GM12878 (cell line): ENCODE measurements around the gene C6orf52. TPM values are rescaled to one million over a fixed set of nuclear protein-coding genes. Genes with fewer than 3 reads are reported as not detected.
A peak's percentile ranks its signal among the peaks of the same experiment; 100 is the strongest.

ENCODE experiments used
- BCLAF1 ChIP-seq: fragments of 450-650 bp; IDR thresholded peaks from 2 replicates; pipeline ENCODE4 v1.6.1; 2017; ENCODE audit warnings: antibody characterized with exemption, mild to moderate bottlenecking, moderate library complexity
- BHLHE40 ChIP-seq, 2 experiments: fragments of 450-650 bp in 1 of 2; IDR thresholded peaks; 2 replicates each; pipeline ENCODE4 v1.6.1; 2011 to 2017; ENCODE audit warnings: low read depth in 2 of 2, borderline replicate concordance in 1 of 2, improper control_type of control experiment in 1 of 2, low read length in 1 of 2, mild to moderate bottlenecking in 1 of 2
- GATAD2B ChIP-seq: fragments of 450-650 bp; conservative IDR thresholded peaks from 2 replicates; pipeline ENCODE4 v1.6.1; 2017; ENCODE audit warnings: low read depth, mild to moderate bottlenecking, moderate library complexity
- HCFC1 ChIP-seq: fragments of 150-350 bp; IDR thresholded peaks from 2 replicates; pipeline ENCODE4 v1.6.1; 2014; ENCODE audit warnings: low read length
- MTA3 ChIP-seq: IDR thresholded peaks from 2 replicates; pipeline ENCODE4 v1.6.1; 2012; ENCODE audit warnings: low read length, inconsistent platforms, borderline replicate concordance
- RAD21 ChIP-seq: IDR thresholded peaks from 2 replicates; pipeline ENCODE4 v1.6.1; 2011; ENCODE audit warnings: mild to moderate bottlenecking, low read depth, low read length, moderate library complexity; ENCODE audit not compliant: insufficient read depth
- RCOR1 ChIP-seq: conservative IDR thresholded peaks from 2 replicates; pipeline ENCODE4 v1.6.1; 2012; ENCODE audit warnings: low read depth, low read length, improper control_type of control experiment
- SREBF1 ChIP-seq: IDR thresholded peaks from 2 replicates; pipeline ENCODE4 v1.6.1; 2012; ENCODE audit warnings: mild to moderate bottlenecking, low read length
- TCF12 ChIP-seq: IDR thresholded peaks from 2 replicates; pipeline ENCODE4 v1.6.1; 2011; ENCODE audit warnings: low read depth, mild to moderate bottlenecking, low read length
- WRNIP1 ChIP-seq: IDR thresholded peaks from 2 replicates; pipeline ENCODE4 v1.6.1; 2011; ENCODE audit warnings: low read depth, low read length, improper control_type of control experiment, borderline replicate concordance
- polyA plus RNA-seq, 11 experiments: library from polyadenylated mRNA; depleted of rRNA in 4 of 11; unstranded in 6 of 11; stranded (reverse) in 5 of 11; fragments of >200 nt; fragmentation: Nextera tagmentation in 4 of 11; fragmentation: Illumina TruSeq in 1 of 11; extraction: Ambion mirVana in 4 of 11; extraction: Trizol in 1 of 11; gene quantifications; 1 replicate in 1 of 11; 2 replicates in 10 of 11; pipeline versions ENCODE4 v1.2.1 to v1.2.3, GENCODE V29; 2011 to 2016; ENCODE audit warnings: inconsistent platforms in 2 of 11, missing spikeins in 2 of 11, low read depth in 1 of 11
- total RNA-seq, 4 experiments: library from RNA; depleted of rRNA in 3 of 4; stranded (reverse); fragments of >200 nt in 3 of 4; fragmentation: Illumina TruSeq in 1 of 4; extraction: Trizol in 1 of 4; gene quantifications; 2 replicates each; pipeline versions ENCODE4 v1.2.1 to v1.2.3, GENCODE V29; 2013 to 2021
- TF ChIP-seq, protein P1 (sequence below): IDR thresholded peaks from 2 replicates; pipeline ENCODE4 v1.6.1; 2012; ENCODE audit warnings: improper control_type of control experiment, low read depth, low read length; ENCODE audit not compliant: insufficient replicate concordance
- TF ChIP-seq, protein P2 (sequence below): fragments of 450-650 bp; formaldehyde crosslinking; IDR thresholded peaks from 2 replicates; pipeline ENCODE4 v1.4.0; 2020; ENCODE audit warnings: mild to moderate bottlenecking, moderate library complexity
- TF ChIP-seq, protein P3 (sequence below): IDR thresholded peaks from 2 replicates; pipeline ENCODE4 v1.6.1; 2012; ENCODE audit warnings: low read depth, low read length, improper control_type of control experiment

The C6orf52 gene
- total and polyA plus RNA-seq, 10 of the 15 experiments (the other 5 are each of a cell fraction or from before 2014, with no cell fraction given), result 2.7 to 15.1 (median 4.9) TPM

GRCh38 chr6:10694302-10695085 lies at the start of gene C6orf52, which contains the start of gene PAK1IP1 (continued):
- TF ChIP-seq, protein P1, sequence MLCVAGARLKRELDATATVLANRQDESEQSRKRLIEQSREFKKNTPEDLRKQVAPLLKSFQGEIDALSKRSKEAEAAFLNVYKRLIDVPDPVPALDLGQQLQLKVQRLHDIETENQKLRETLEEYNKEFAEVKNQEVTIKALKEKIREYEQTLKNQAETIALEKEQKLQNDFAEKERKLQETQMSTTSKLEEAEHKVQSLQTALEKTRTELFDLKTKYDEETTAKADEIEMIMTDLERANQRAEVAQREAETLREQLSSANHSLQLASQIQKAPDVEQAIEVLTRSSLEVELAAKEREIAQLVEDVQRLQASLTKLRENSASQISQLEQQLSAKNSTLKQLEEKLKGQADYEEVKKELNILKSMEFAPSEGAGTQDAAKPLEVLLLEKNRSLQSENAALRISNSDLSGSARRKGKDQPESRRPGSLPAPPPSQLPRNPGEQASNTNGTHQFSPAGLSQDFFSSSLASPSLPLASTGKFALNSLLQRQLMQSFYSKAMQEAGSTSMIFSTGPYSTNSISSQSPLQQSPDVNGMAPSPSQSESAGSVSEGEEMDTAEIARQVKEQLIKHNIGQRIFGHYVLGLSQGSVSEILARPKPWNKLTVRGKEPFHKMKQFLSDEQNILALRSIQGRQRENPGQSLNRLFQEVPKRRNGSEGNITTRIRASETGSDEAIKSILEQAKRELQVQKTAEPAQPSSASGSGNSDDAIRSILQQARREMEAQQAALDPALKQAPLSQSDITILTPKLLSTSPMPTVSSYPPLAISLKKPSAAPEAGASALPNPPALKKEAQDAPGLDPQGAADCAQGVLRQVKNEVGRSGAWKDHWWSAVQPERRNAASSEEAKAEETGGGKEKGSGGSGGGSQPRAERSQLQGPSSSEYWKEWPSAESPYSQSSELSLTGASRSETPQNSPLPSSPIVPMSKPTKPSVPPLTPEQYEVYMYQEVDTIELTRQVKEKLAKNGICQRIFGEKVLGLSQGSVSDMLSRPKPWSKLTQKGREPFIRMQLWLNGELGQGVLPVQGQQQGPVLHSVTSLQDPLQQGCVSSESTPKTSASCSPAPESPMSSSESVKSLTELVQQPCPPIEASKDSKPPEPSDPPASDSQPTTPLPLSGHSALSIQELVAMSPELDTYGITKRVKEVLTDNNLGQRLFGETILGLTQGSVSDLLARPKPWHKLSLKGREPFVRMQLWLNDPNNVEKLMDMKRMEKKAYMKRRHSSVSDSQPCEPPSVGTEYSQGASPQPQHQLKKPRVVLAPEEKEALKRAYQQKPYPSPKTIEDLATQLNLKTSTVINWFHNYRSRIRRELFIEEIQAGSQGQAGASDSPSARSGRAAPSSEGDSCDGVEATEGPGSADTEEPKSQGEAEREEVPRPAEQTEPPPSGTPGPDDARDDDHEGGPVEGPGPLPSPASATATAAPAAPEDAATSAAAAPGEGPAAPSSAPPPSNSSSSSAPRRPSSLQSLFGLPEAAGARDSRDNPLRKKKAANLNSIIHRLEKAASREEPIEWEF, result no peak
- TF ChIP-seq BCLAF1 (no peak), MTA3 (no peak), TCF12 (0 out of 2 replicates have a peak, but pooled peaks have one; percentile 33), RAD21 (no peak), GATAD2B (no peak), WRNIP1 (no peak), RCOR1 (no peak), HCFC1 (peak; percentile 82), SREBF1 (no peak; the same call in 1 of the 2 replicates), BHLHE40 (IDR thresholded peaks at IDR 0.05; ENCODE audit: borderline replicate concordance in 1 of 2, low read depth in 2 of 2, low read length in 1 of 2) (peak; percentile 99 to 100)
- TF ChIP-seq, protein P2, sequence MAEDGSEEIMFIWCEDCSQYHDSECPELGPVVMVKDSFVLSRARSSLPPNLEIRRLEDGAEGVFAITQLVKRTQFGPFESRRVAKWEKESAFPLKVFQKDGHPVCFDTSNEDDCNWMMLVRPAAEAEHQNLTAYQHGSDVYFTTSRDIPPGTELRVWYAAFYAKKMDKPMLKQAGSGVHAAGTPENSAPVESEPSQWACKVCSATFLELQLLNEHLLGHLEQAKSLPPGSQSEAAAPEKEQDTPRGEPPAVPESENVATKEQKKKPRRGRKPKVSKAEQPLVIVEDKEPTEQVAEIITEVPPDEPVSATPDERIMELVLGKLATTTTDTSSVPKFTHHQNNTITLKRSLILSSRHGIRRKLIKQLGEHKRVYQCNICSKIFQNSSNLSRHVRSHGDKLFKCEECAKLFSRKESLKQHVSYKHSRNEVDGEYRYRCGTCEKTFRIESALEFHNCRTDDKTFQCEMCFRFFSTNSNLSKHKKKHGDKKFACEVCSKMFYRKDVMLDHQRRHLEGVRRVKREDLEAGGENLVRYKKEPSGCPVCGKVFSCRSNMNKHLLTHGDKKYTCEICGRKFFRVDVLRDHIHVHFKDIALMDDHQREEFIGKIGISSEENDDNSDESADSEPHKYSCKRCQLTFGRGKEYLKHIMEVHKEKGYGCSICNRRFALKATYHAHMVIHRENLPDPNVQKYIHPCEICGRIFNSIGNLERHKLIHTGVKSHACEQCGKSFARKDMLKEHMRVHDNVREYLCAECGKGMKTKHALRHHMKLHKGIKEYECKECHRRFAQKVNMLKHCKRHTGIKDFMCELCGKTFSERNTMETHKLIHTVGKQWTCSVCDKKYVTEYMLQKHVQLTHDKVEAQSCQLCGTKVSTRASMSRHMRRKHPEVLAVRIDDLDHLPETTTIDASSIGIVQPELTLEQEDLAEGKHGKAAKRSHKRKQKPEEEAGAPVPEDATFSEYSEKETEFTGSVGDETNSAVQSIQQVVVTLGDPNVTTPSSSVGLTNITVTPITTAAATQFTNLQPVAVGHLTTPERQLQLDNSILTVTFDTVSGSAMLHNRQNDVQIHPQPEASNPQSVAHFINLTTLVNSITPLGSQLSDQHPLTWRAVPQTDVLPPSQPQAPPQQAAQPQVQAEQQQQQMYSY (CRISPR knock-in tag), result no peak
- TF ChIP-seq, protein P3, sequence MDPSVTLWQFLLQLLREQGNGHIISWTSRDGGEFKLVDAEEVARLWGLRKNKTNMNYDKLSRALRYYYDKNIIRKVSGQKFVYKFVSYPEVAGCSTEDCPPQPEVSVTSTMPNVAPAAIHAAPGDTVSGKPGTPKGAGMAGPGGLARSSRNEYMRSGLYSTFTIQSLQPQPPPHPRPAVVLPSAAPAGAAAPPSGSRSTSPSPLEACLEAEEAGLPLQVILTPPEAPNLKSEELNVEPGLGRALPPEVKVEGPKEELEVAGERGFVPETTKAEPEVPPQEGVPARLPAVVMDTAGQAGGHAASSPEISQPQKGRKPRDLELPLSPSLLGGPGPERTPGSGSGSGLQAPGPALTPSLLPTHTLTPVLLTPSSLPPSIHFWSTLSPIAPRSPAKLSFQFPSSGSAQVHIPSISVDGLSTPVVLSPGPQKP, result 0 out of 2 replicates have a peak, but pooled peaks have one; percentile 64
